Ovary (tissue), 3 donors: Measurements from ENCODE around the gene CA9.

Experiments
- POLR2A ChIP-seq: fragments of 450-650 bp; IDR thresholded peaks from one replicate; pipeline ENCODE4 v1.6.1; 2017; ENCODE audit warnings: antibody characterized with exemption, mild to moderate bottlenecking, moderate library complexity
- TF ChIP-seq, protein P1 (sequence below), 3 donors: fragments of 450-650 bp in 2 of 3; fragments of 200-600 bp in 1 of 3; IDR thresholded peaks; one replicate each; pipeline versions ENCODE4 v1.5.1 to v1.8.0; 2016 to 2022; ENCODE audit warnings: antibody characterized with exemption in 3 of 3, mild to moderate bottlenecking in 1 of 3
- donor health status: DM: no; HTN: no; CAD: no.

DNA sequence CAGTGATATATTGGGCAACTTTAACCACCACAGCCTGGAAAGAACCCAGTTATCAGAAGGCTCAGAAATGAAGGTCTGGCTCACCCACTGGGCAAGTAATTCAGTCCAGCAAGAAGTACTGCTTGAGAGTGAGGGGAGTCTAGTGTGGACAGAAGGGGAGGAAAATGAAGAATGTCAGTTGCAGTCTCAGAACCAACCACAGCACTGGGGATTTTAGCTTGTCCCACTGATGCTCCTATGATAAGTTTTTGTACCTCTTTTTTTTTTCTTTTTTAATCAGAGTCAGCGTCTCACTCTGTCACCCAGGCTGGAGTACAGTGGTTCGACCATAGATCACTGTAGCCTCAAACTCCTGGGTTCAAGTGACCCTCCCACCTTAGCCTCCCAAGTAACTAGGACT, 46.2 kb upstream of the CA9 start:
- TF ChIP-seq, protein P1, sequence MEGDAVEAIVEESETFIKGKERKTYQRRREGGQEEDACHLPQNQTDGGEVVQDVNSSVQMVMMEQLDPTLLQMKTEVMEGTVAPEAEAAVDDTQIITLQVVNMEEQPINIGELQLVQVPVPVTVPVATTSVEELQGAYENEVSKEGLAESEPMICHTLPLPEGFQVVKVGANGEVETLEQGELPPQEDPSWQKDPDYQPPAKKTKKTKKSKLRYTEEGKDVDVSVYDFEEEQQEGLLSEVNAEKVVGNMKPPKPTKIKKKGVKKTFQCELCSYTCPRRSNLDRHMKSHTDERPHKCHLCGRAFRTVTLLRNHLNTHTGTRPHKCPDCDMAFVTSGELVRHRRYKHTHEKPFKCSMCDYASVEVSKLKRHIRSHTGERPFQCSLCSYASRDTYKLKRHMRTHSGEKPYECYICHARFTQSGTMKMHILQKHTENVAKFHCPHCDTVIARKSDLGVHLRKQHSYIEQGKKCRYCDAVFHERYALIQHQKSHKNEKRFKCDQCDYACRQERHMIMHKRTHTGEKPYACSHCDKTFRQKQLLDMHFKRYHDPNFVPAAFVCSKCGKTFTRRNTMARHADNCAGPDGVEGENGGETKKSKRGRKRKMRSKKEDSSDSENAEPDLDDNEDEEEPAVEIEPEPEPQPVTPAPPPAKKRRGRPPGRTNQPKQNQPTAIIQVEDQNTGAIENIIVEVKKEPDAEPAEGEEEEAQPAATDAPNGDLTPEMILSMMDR (IDR thresholded peaks at IDR 0.05): no peak
- no peak for TF ChIP-seq POLR2A
